HG02759 (cell line): ENCODE results near the gene PLEKHB1.

Source experiments
- ATAC-seq: cut with Tn5 transposase; IDR thresholded peaks from one replicate; pipeline ENCODE4 v1.9.1; 2021; ENCODE audit warnings: mild to moderate bottlenecking, moderate library complexity; ENCODE audit not compliant: unreplicated experiment

The PLEKHB1 gene

GRCh38 chr11:73648121-73648520 lies 1.7 kb downstream of the PLEKHB1 start:
- ATAC-seq: no peak

- ATAC-seq: no peak
Measured at GRCh38 chr11:73648571-73649046, 2.2 kb downstream of the PLEKHB1 start.

GRCh38 chr11:73649206-73649605 lies 2.8 kb downstream of the PLEKHB1 start:
- no peak for ATAC-seq

- ATAC-seq: no peak
Measured at GRCh38 chr11:73650400-73650799, 4.0 kb downstream of the PLEKHB1 start.

GRCh38 chr11:73651252-73651651 lies 4.9 kb downstream of the PLEKHB1 start:
- no peak for ATAC-seq

- no peak for ATAC-seq
Measured at GRCh38 chr11:73651661-73652045, 5.3 kb downstream of the PLEKHB1 start.

- no peak for ATAC-seq
Measured at GRCh38 chr11:73652046-73652730, 5.8 kb downstream of the PLEKHB1 start.

GRCh38 chr11:73652856-73653559 lies 6.6 kb downstream of the PLEKHB1 start:
- no peak for ATAC-seq

- ATAC-seq: no peak
Measured at GRCh38 chr11:73653996-73654395, 7.6 kb downstream of the PLEKHB1 start.

- no peak for ATAC-seq
Measured at GRCh38 chr11:73654482-73655021, 8.2 kb downstream of the PLEKHB1 start.

- no peak for ATAC-seq
Measured at GRCh38 chr11:73655686-73656085, 9.3 kb downstream of the PLEKHB1 start.

- ATAC-seq: no peak
Measured at GRCh38 chr11:73656985-73657384, 10.6 kb downstream of the PLEKHB1 start.

GRCh38 chr11:73659961-73660360 lies 13.6 kb downstream of the PLEKHB1 start:
- ATAC-seq: no peak

GRCh38 chr11:73660497-73661034 lies 14.2 kb downstream of the PLEKHB1 start:
- ATAC-seq: peak; percentile 12

GRCh38 chr11:73661035-73661628 lies 14.8 kb downstream of the PLEKHB1 start:
- ATAC-seq: peak; percentile 72

- no peak for ATAC-seq
Measured at GRCh38 chr11:73662445-73663157, 16.2 kb downstream of the PLEKHB1 start.

GRCh38 chr11:73663604-73664495 lies 17.5 kb downstream of the PLEKHB1 start:
- no peak for ATAC-seq

GRCh38 chr11:73664877-73665276 lies 18.5 kb downstream of the PLEKHB1 start:
- no peak for ATAC-seq

GRCh38 chr11:73667891-73668290 lies 21.5 kb downstream of the PLEKHB1 start:
- no peak for ATAC-seq

GRCh38 chr11:73670808-73671207 lies 24.4 kb downstream of the PLEKHB1 start:
- ATAC-seq: no peak
